ENCODE measurements around the gene ACTR8.

ACTR8 gene

GRCh38 chr3:53836084-53836872 lies 45.7 kb downstream of the ACTR8 start:
- no peak for DNase-seq (ENCODE audit: low read depth in 1 of 2, low spot score in 1 of 2)

GRCh38 chr3:53835257-53835656 lies 46.7 kb downstream of the ACTR8 start:
- no peak for DNase-seq (ENCODE audit: low read depth in 1 of 2, low spot score in 1 of 2)

GRCh38 chr3:53834429-53835095 lies 47.4 kb downstream of the ACTR8 start:
- no peak for DNase-seq (ENCODE audit: low read depth in 1 of 2, low spot score in 1 of 2)

- no peak for DNase-seq (ENCODE audit: low read depth in 1 of 2, low spot score in 1 of 2)
Measured at GRCh38 chr3:53833700-53834099, 48.3 kb downstream of the ACTR8 start.

GRCh38 chr3:53833053-53833645 lies 48.8 kb downstream of the ACTR8 start:
- DNase-seq (ENCODE audit: low read depth in 1 of 2, low spot score in 1 of 2): no peak

GRCh38 chr3:53830944-53831343 lies 51.0 kb downstream of the ACTR8 start:
- no peak for DNase-seq (ENCODE audit: low read depth in 1 of 2, low spot score in 1 of 2)

- DNase-seq (ENCODE audit: low read depth in 1 of 2, low spot score in 1 of 2): no peak
Measured at GRCh38 chr3:53829605-53830004, 52.3 kb downstream of the ACTR8 start.

- no peak for DNase-seq (ENCODE audit: low read depth in 1 of 2, low spot score in 1 of 2)
Measured at GRCh38 chr3:53828581-53828980, 53.4 kb downstream of the ACTR8 start.

- no peak for DNase-seq (ENCODE audit: low read depth in 1 of 2, low spot score in 1 of 2)
Measured at GRCh38 chr3:53826048-53826447, 55.9 kb downstream of the ACTR8 start.

GRCh38 chr3:53824795-53825194 lies 57.2 kb downstream of the ACTR8 start:
- no peak for DNase-seq (ENCODE audit: low read depth in 1 of 2, low spot score in 1 of 2)

- DNase-seq (ENCODE audit: low read depth in 1 of 2, low spot score in 1 of 2): no peak
Measured at GRCh38 chr3:53823956-53824657, 57.8 kb downstream of the ACTR8 start.

GRCh38 chr3:53823026-53823955 lies 58.7 kb downstream of the ACTR8 start:
- no peak for DNase-seq (ENCODE audit: low read depth in 1 of 2, low spot score in 1 of 2)

GRCh38 chr3:53822331-53822741 lies 59.6 kb downstream of the ACTR8 start:
- DNase-seq (ENCODE audit: low read depth in 1 of 2, low spot score in 1 of 2): no peak

- no peak for DNase-seq (ENCODE audit: low read depth in 1 of 2, low spot score in 1 of 2)
Measured at GRCh38 chr3:53821631-53822121, 60.3 kb downstream of the ACTR8 start.

GRCh38 chr3:53820756-53821580 lies 61.0 kb downstream of the ACTR8 start:
- no peak for DNase-seq (ENCODE audit: low read depth in 1 of 2, low spot score in 1 of 2)

- no peak for DNase-seq (ENCODE audit: low read depth in 1 of 2, low spot score in 1 of 2)
Measured at GRCh38 chr3:53820084-53820483, 61.9 kb downstream of the ACTR8 start.

- no peak for DNase-seq (ENCODE audit: low read depth in 1 of 2, low spot score in 1 of 2)
Measured at GRCh38 chr3:53819163-53819868, 62.6 kb downstream of the ACTR8 start.

- DNase-seq (ENCODE audit: low read depth in 1 of 2, low spot score in 1 of 2): no peak
Measured at GRCh38 chr3:53818221-53819162, 63.5 kb downstream of the ACTR8 start.
